HG03520 (cell line): ENCODE results near the gene MYO1D.
"Not testable (repeated sequence)": the region's sequence is repeated elsewhere in the genome, so short reads cannot be mapped to it uniquely, and the experiment has no call there.

Source experiments
- ATAC-seq: cut with Tn5 transposase; IDR thresholded peaks from one replicate; pipeline ENCODE4 v1.9.1; 2021; ENCODE audit warnings: mild to moderate bottlenecking, moderate library complexity; ENCODE audit not compliant: unreplicated experiment

MYO1D gene

GRCh38 chr17:32481193-32481592 is 395.7 kb downstream of the MYO1D start:
- no peak for ATAC-seq

- ATAC-seq, result no peak
These were observed 397.8 kb downstream of the MYO1D start for GRCh38 chr17:32479074-32479617.

GRCh38 chr17:32477220-32477619 is 399.7 kb downstream of the MYO1D start:
- ATAC-seq, result no peak

GRCh38 chr17:32475258-32475657 is 401.7 kb downstream of the MYO1D start:
- no peak for ATAC-seq

GRCh38 chr17:32471652-32472051 is 405.3 kb downstream of the MYO1D start:
- ATAC-seq, result no peak

DNA sequence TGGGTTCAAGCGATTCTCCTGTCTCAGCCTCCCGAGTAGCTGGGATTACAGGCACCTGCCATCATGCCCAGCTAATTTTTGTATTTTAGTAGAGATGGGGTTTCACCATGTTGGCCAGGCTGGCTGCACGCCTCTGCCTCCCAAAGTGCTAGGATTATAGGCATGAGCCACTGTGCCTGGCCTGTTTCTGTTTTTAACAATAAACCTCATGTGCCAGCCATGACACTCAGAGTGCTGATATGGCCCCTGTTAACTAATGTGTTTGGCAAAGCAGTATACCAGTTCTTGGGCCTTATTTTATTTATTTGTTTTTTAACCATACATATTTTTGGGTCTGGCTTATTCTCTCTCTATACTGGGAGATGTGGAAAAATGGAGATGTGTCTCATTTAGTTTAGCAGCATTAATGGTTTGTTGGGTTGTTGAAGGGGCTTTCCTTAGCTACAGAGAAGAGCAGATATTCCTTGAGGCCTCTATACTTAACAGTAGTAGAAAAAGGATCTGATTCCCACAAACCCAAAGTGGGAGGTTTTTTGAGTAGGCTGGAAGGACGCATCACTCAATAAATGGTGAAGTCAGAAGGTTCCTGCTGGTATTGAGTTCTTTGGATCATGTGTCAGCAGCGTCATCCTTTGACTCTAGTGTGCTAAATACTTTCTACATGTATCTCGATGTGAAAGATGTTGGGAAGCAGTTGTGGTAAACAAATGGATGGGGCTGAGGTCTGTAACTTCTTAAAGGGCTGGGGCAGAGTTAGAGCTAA is 406.3 kb downstream of the MYO1D start:
- ATAC-seq, result no peak

DNA sequence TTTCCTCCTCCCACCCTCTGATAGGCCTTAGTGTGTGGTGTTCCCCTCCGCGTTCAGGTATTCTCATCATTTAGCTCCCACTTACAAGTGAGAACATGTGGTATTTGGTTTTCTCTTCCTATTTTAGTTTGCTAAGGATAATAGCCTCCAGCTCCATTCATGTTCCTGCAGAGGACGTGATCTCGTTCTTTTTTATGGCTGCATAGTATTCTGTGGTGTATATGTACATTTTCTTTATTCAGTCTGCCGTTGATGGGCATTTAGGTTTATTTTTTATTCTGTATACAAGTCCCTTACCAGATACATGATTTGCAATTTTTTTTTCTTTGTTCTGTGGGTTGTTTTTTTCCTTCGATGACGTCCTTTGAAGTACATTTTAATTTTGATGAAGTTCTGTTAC is 409.0 kb downstream of the MYO1D start:
- ATAC-seq, result no peak

DNA sequence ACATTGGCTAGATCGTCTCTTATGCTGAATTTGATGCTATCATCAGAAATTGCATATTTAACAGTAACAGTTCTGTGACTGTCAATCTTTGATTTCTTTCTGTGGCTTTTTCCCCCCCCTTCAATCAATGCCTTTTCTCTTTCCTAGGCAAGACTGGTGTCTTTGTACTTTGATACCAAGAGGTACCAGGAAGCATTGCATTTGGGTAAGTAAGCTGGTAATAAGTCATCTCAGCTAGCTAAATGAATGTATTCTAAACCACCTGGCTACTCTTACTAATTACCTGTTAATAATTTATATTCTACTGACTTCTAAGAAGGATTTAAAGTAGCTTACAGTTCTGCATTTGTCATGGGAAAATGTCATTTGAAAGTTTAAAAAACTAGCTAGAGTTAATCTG is 412.6 kb downstream of the MYO1D start:
- no peak for ATAC-seq

DNA sequence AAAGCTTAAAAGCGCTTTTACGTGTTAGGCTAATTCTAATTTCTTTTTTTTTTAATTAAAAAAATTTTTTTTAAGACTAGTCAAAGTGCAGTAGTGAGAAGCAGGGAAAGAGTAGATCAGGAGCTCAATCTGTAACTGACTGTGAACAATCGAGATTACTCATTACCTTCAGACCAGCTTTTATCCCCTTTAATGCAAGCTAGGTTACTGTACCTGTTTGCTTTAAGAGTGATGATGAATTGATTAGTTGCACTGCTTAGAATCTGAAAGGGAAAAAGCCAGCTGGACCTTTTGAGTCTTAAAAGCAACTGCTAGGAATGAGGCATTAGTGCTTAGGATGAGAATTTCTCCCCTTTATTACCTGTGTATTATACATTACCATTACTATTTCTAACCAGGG is 413.6 kb downstream of the MYO1D start:
- ATAC-seq, result no peak

GRCh38 chr17:32461853-32462617 is 414.9 kb downstream of the MYO1D start:
- no peak for ATAC-seq

- ATAC-seq, result no peak
These were observed 415.4 kb downstream of the MYO1D start for GRCh38 chr17:32461498-32461852.

- ATAC-seq, result no peak
These were observed 416.9 kb downstream of the MYO1D start for GRCh38 chr17:32460054-32460453.

- no peak for ATAC-seq
These were observed 418.6 kb downstream of the MYO1D start for GRCh38 chr17:32458371-32458770.

GRCh38 chr17:32453370-32453769 is 423.6 kb downstream of the MYO1D start:
- ATAC-seq, result no peak

GRCh38 chr17:32452281-32452680 is 424.6 kb downstream of the MYO1D start:
- ATAC-seq, result no peak

DNA sequence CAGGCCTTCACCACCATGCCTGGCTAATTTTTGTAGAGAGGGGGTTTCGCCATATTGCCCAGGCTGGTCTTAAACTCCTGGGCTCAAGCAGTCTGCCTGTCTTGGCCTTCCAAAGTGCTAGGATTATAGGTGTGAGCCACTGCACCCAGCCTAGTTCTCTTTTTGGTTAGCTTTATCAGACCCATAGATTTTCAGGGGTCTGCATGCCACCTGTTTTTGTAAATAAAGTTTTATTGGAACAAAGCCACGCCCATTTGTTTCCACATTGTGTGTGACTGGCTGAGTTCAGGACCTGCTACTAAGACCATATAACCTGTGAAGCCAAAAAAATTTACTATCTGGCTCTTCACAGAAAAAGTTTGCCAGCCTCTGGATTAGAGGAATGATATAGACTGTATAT is 425.0 kb downstream of the MYO1D start:
- ATAC-seq, result no peak

- ATAC-seq, result not testable (repeated sequence)
These were observed 426.5 kb downstream of the MYO1D start for GRCh38 chr17:32450379-32450778.

DNA sequence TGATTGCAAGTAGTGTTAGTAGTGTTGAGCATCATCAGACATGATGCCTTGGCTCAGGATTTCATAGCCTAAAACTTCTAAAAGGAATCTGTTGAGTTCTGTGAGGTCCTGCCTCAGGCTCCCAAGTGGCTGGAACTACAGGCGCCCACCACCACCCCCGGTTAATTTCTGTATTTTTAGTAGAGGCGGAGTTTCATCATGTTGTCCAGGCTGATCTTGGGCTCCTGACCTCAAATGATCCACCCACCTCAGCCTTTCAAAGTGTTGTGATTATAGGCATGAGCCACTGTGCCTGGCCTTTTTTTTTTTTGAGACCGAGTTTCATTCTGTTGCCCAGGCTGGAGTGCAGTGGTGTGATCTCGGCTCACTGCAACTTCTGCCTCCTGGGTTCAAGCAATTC is 427.0 kb downstream of the MYO1D start:
- ATAC-seq, result no peak

GRCh38 chr17:32446949-32447348 is 430.0 kb downstream of the MYO1D start:
- ATAC-seq, result no peak

- ATAC-seq, result no peak
These were observed 431.0 kb downstream of the MYO1D start for GRCh38 chr17:32445971-32446370.

DNA sequence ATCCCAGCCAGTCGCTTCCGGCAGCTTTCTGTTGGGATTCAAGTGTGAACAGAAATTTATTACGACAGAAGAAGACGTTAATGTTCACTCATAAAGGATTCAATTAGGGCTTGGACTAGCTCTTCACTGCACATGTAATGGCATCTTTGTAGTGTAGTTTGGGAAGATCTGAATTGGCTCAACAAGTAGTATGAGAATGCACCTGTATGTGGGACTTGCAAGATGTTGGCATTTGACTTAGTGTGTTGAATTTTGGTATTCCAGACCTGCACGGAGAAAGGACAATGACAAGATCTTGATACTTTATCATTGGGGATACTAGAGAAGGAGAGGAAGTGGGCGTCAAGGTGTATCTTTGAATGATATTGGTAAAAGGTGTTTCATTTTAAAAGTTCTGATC is 431.4 kb downstream of the MYO1D start:
- no peak for ATAC-seq

DNA sequence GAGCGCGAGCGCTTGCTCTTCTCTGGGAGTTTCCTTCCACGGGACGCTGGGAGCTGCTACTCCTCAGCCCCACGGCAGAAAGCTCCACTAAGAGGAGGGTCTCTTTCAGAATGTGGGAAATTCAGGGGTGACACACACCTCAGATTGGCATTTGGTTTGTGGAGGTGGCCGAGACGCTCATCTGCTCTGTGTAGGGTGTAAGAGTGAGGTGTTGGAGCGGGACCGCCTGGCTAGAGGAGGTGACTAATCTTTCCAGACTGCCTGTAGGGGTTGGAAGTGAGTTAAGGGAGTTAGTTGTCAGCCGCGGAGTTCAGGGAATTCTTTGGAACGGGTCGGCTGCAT is 431.9 kb downstream of the MYO1D start:
- ATAC-seq, result no peak
